Astrocyte (in vitro differentiated cells and primary cell): ENCODE results near the gene KIAA0513. TPM values are rescaled to one million over a fixed set of nuclear protein-coding genes. Genes with fewer than 3 reads are reported as not detected.

Experiments
- DNase-seq: peaks from one replicate; pipeline ENCODE4 v3.0.0-alpha.2; 2010; ENCODE audit warnings: low read depth
- FAIRE-seq: peaks from 2 replicates; lab custom pipeline; 2011; peaks lifted over from hg19 to GRCh38; lab: Jason Lieb, UNC
- H2AFZ ChIP-seq: 2 replicates; pipeline ENCODE4 v1.6.0; 2012; ENCODE audit warnings: low read depth, low read length, inconsistent platforms
- H3K27ac ChIP-seq: 2 replicates; pipeline ENCODE4 v1.5.1; 2011; ENCODE audit warnings: low read depth, low read length, inconsistent platforms
- H3K27me3 ChIP-seq: 2 replicates; pipeline ENCODE4 v1.6.0; 2011; ENCODE audit warnings: low read length, inconsistent platforms; ENCODE audit not compliant: insufficient read depth
- H3K36me3 ChIP-seq: 2 replicates; pipeline ENCODE4 v1.5.1; 2011; ENCODE audit warnings: low read length, inconsistent platforms; ENCODE audit not compliant: insufficient read depth
- H3K4me1 ChIP-seq: 2 replicates; pipeline ENCODE4 v1.5.1; 2011; ENCODE audit warnings: low read length, inconsistent platforms; ENCODE audit not compliant: insufficient read depth
- H3K4me2 ChIP-seq: 2 replicates; pipeline ENCODE4 v1.6.0; 2012; ENCODE audit warnings: low read length, inconsistent platforms
- H3K4me3 ChIP-seq: 2 replicates; pipeline ENCODE4 v1.5.1; 2011; ENCODE audit warnings: low read depth, mild to moderate bottlenecking, low read length, inconsistent platforms; ENCODE audit not compliant: insufficient read depth
- H3K79me2 ChIP-seq: 2 replicates; pipeline ENCODE4 v1.6.0; 2012; ENCODE audit warnings: mild to moderate bottlenecking, low read length, inconsistent platforms; ENCODE audit not compliant: insufficient read depth
- H3K9ac ChIP-seq: 2 replicates; pipeline ENCODE4 v1.6.0; 2012; ENCODE audit warnings: mild to moderate bottlenecking, low read length, inconsistent platforms
- H3K9me3 ChIP-seq: 2 replicates; pipeline ENCODE4 v1.5.1; 2012; ENCODE audit warnings: low read depth, mild to moderate bottlenecking, low read length, inconsistent platforms; ENCODE audit not compliant: insufficient read depth
- H4K20me1 ChIP-seq: 2 replicates; pipeline ENCODE4 v1.6.0; 2012; ENCODE audit warnings: low read length, inconsistent platforms; ENCODE audit not compliant: insufficient read depth
- H3K27ac Mint-ChIP-seq: one replicate; pipeline ENCODE4 v1.8.0; 2021; ENCODE audit warnings: mild to moderate bottlenecking, mixed read lengths; ENCODE audit not compliant: unreplicated experiment
- H3K27me3 Mint-ChIP-seq: one replicate; pipeline ENCODE4 v1.8.0; 2021; ENCODE audit warnings: low read depth, mixed read lengths; ENCODE audit not compliant: unreplicated experiment
- H3K36me3 Mint-ChIP-seq: one replicate; pipeline ENCODE4 v1.8.0; 2021; ENCODE audit warnings: low read depth, mixed read lengths; ENCODE audit not compliant: unreplicated experiment
- H3K4me1 Mint-ChIP-seq: one replicate; pipeline ENCODE4 v1.8.0; 2021; ENCODE audit warnings: low read depth, mixed read lengths; ENCODE audit not compliant: unreplicated experiment
- H3K4me3 Mint-ChIP-seq: one replicate; pipeline ENCODE4 v1.8.0; 2021; ENCODE audit warnings: mild to moderate bottlenecking, moderate library complexity, mixed read lengths; ENCODE audit not compliant: unreplicated experiment
- H3K9me3 Mint-ChIP-seq: one replicate; pipeline ENCODE4 v1.8.0; 2021; ENCODE audit warnings: mild to moderate bottlenecking, mixed read lengths; ENCODE audit not compliant: unreplicated experiment
- CTCF ChIP-seq: IDR thresholded peaks from 2 replicates; pipeline ENCODE4 v1.5.1; 2011; ENCODE audit warnings: low read depth, mild to moderate bottlenecking, inconsistent platforms, low read length, moderate library complexity; ENCODE audit not compliant: insufficient read depth
- EZH2 ChIP-seq: IDR thresholded peaks from 2 replicates; pipeline ENCODE4 v1.6.1; 2012; ENCODE audit warnings: mild to moderate bottlenecking, low read length, inconsistent platforms; ENCODE audit not compliant: insufficient read depth
- total RNA-seq: library from RNA; stranded (reverse); gene quantifications from 2 replicates; pipeline ENCODE4 v1.2.1, GENCODE V29; 2021

KIAA0513 gene
- total RNA-seq, 1 donor from 2014 or later, result 7.5 TPM

- Histone ChIP-seq H2AFZ (peak overlapping the region; percentile 73), H3K4me2 (peak overlapping the region; percentile 97), H3K36me3 (no peaks in the 10 kb centered on the region), H3K4me3 (peak overlapping the region; percentile 84), H3K79me2 (peaks cover 5% of the 10 kb centered on the region), H3K9ac (peak overlapping the region; percentile 90), H4K20me1 (peaks cover 17% of the 10 kb centered on the region), H3K27me3 (no peaks in the 10 kb centered on the region), H3K4me1 (peaks cover 19% of the 10 kb centered on the region), H3K27ac (peak overlapping the region; percentile 61), H3K9me3 (no peaks in the 10 kb centered on the region)
- Mint-ChIP-seq H3K9me3 (no peaks in the 10 kb centered on the region), H3K36me3 (peaks cover 2% of the 10 kb centered on the region), H3K4me1 (peaks cover 17% of the 10 kb centered on the region), H3K27me3 (peaks cover 4% of the 10 kb centered on the region), H3K4me3 (peak overlapping the region; percentile 74), H3K27ac (peak overlapping the region; percentile 72)
- no peak for DNase-seq
- no peak for TF ChIP-seq CTCF
- TF ChIP-seq EZH2, result no peak
- FAIRE-seq, result no peak
These were observed 526 bp downstream of the KIAA0513 start for GRCh38 chr16:85027958-85028684.

GRCh38 chr16:85028685-85029407 lies 1.3 kb downstream of the KIAA0513 start:
- no peak overlapping the region for H3K27ac Mint-ChIP-seq
- TF ChIP-seq CTCF (no peak), EZH2 (no peak)

More at GRCh38 chr16:85028685-85029407, 1.3 kb downstream of the KIAA0513 start:
- H3K4me2 ChIP-seq, result peak overlapping the region; percentile 97
- peak; percentile 71 for DNase-seq
- peak overlapping the region; percentile 90 for H3K9ac ChIP-seq
- H3K36me3 ChIP-seq, result no peaks in the 10 kb centered on the region
- H3K27ac ChIP-seq, result peak overlapping the region; percentile 61
- no peaks in the 10 kb centered on the region for H3K9me3 ChIP-seq
- H4K20me1 ChIP-seq, result peaks cover 17% of the 10 kb centered on the region
- H3K4me3 ChIP-seq, result peak overlapping the region; percentile 84
- peaks cover 5% of the 10 kb centered on the region for H3K79me2 ChIP-seq
- no peaks in the 10 kb centered on the region for H3K27me3 ChIP-seq
- peak overlapping the region; percentile 74 for H3K4me3 Mint-ChIP-seq
- FAIRE-seq, result no peak
- H3K36me3 Mint-ChIP-seq, result peaks cover 2% of the 10 kb centered on the region
- peaks cover 19% of the 10 kb centered on the region for H3K4me1 ChIP-seq
- peak overlapping the region; percentile 29 for H2AFZ ChIP-seq
- H3K4me1 Mint-ChIP-seq, result peaks cover 17% of the 10 kb centered on the region
- no peaks in the 10 kb centered on the region for H3K9me3 Mint-ChIP-seq
- peaks cover 4% of the 10 kb centered on the region for H3K27me3 Mint-ChIP-seq
